DMS53 (cell line): Measurements from ENCODE around the gene ITFG1.

Experiments used
- DNase-seq: peaks from one replicate; lab custom pipeline; 2025; lab: John Stamatoyannopoulos, UW

The ITFG1 gene

GRCh38 chr16:47460711-47461597 lies at the start of gene ITFG1, which contains the start of gene PHKB:
Gene ITFG1 (minus strand): TSS chr16:47461063. CDS start chr16:47461045, 18 bp downstream.
Gene PHKB (plus strand): TSS chr16:47461331. CDS start chr16:47461351, 20 bp downstream.
- DNase-seq: peak; percentile 97

- DNase-seq: no peak
These were observed 46.8 kb upstream of the ITFG1 start for GRCh38 chr16:47507701-47508100.

GRCh38 chr16:47506800-47507199 lies 45.9 kb upstream of the ITFG1 start:
- no peak for DNase-seq

GRCh38 chr16:47504599-47504998 lies 43.7 kb upstream of the ITFG1 start:
- no peak for DNase-seq

- peak; percentile 13 for DNase-seq
These were observed 43.1 kb upstream of the ITFG1 start for GRCh38 chr16:47503936-47504335.

- no peak for DNase-seq
These were observed 38.9 kb upstream of the ITFG1 start for GRCh38 chr16:47499700-47500264.

- no peak for DNase-seq
These were observed 38.3 kb upstream of the ITFG1 start for GRCh38 chr16:47499080-47499699.

- no peak for DNase-seq
These were observed 32.8 kb upstream of the ITFG1 start for GRCh38 chr16:47493381-47494337.

GRCh38 chr16:47492428-47493377 lies 31.8 kb upstream of the ITFG1 start:
- no peak for DNase-seq

GRCh38 chr16:47492036-47492427 lies 31.2 kb upstream of the ITFG1 start:
- DNase-seq: no peak

GRCh38 chr16:47490471-47490870 lies 29.6 kb upstream of the ITFG1 start:
- DNase-seq: no peak

- DNase-seq: no peak
These were observed 27.2 kb upstream of the ITFG1 start for GRCh38 chr16:47488051-47488450.

- no peak for DNase-seq
These were observed 26.0 kb upstream of the ITFG1 start for GRCh38 chr16:47486856-47487255.

GRCh38 chr16:47483616-47484015 lies 22.8 kb upstream of the ITFG1 start:
- DNase-seq: no peak

- DNase-seq: no peak
These were observed 21.0 kb upstream of the ITFG1 start for GRCh38 chr16:47481698-47482374.

GRCh38 chr16:47480410-47480809 lies 19.5 kb upstream of the ITFG1 start:
- DNase-seq: no peak

- DNase-seq: no peak
These were observed 16.8 kb upstream of the ITFG1 start for GRCh38 chr16:47477679-47478078.

GRCh38 chr16:47476654-47477345 lies 15.9 kb upstream of the ITFG1 start:
- no peak for DNase-seq

- no peak for DNase-seq
These were observed 14.9 kb upstream of the ITFG1 start for GRCh38 chr16:47475786-47476185.
